GM18520 (cell line): ENCODE results near the gene PRUNE1.

ENCODE experiments used
- ATAC-seq: cut with Tn5 transposase; IDR thresholded peaks from one replicate; pipeline ENCODE4 v1.9.1; 2021; ENCODE audit not compliant: unreplicated experiment

The PRUNE1 gene

GRCh38 chr1:151008244-151009205, at the start of gene PRUNE1:
Gene PRUNE1, plus strand, starts transcription at chr1:151008449. Its CDS starts 184 bp downstream, at chr1:151008633.
- ATAC-seq: peak; percentile 64

- ATAC-seq: no peak
Observed at GRCh38 chr1:150960646-150961045, 47.6 kb upstream of the PRUNE1 start.

DNA sequence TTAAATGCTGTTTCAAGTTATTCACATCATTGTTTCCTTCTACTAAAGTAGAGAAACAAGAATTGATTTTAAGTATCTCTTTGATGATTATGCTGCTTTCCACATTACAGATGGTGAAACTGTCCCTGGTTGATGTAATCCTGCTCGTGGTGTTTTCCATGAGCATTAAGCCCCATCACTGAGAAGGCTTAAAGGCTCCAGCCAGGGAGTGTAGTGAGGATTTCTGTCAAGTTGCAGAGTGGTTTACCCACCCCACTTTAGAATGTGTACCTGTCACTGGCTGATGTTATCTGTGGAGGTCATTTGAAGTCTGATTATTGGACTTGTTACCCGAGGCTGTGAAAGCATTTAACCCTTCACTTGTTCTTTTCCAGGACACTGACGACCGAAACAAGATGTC, 46.5 kb upstream of the PRUNE1 start:
- no peak for ATAC-seq

GRCh38 chr1:150963321-150964163, 44.7 kb upstream of the PRUNE1 start:
- no peak for ATAC-seq

DNA sequence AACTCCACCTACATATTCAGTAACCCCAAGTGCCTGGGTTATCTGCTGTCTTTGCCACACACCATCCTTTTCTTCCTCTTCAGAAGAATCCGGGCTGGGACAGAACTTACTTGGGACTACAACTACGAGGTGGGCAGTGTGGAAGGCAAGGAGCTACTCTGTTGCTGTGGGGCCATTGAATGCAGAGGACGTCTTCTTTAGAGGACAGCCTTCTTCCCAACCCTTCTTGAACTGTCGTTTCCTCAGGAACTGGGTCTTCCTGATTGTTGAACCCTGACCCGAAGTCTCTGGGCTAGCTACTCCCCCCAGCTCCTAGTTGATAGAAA, 44.1 kb upstream of the PRUNE1 start:
- ATAC-seq: no peak

GRCh38 chr1:150965605-150966004, 42.6 kb upstream of the PRUNE1 start:
- ATAC-seq: no peak

- no peak for ATAC-seq
Observed at GRCh38 chr1:150966011-150966410, 42.2 kb upstream of the PRUNE1 start.

DNA sequence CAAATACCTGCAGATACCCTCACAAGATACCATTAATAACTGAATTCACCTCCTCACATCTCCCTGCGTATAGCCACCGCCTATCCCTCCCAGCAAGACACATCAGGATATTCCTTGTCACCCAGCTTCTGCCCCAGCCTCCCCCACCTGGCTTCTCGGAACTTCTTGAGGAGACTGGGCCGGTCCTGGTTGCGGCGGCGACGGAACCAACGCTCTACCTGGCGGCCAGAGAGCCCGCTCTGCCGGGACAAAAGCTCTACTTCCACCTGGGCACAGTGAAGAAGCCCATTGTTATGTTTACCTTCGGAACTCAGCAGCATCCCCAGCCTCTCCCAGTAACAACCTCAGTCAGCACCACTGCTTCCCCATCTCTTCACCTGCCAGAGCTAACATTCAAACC, 40.3 kb upstream of the PRUNE1 start:
- ATAC-seq: no peak

DNA sequence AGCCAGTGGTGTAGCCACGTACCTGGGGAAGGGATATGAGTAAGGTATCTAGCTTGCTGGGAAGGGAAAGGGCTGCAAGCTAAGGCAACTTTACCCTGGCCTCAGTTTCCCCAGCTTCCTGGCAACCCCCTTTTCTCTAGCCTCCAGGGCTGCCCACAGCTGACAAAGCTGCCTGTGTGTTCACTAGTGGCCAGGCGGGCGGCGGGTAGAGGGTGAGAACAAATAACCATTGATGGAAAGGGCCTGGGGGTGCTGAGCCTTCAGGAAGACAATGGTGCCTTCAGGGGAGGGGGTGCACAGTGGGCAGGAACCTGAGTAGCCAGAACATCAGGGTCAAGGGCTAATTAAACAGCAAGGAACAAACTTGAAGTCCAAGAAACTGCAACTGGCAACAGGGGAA, 39.8 kb upstream of the PRUNE1 start:
- ATAC-seq: no peak

- ATAC-seq: no peak
Observed at GRCh38 chr1:150969626-150970025, 38.6 kb upstream of the PRUNE1 start.

- ATAC-seq: no peak
Observed at GRCh38 chr1:150970808-150971582, 37.3 kb upstream of the PRUNE1 start.

DNA sequence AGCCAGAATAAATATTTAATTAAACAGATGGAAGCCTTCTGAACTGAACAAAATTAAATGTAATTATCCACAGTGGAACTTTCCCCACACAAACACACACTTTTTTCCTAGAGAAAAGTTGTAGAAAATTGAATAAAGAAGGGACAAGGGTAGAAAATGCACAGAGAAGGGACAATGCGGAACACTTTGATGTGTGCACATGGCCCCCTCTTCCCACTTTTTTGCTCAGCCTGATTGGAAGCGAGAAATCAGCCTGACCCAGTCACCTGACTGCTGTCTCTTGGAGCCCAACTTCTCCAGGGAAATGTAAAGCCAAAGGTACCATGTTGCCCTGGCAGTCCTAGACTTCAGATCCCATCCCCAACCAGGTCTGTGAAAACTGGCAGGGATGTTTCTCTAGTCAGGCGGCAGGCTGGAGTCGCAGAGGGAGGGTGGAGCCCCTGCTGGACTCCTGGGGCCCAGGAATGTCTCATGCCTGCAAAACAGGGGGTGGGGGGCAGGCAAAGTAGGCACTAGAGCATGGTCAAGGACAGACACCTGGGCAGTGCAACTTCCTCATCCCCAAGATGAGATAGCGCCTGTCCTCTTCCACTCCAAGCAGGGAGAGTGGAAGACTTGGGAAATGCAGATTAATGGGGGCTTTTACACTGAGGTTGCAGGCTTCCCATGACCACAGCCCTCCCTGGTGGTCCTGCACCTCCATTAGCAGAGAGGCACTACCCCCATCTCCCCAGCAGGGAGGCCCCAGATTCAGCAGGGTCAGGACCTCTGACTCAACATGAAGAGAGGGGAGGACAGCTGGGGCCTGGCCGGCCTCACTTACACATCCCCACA, 36.4 kb upstream of the PRUNE1 start:
- no peak for ATAC-seq

DNA sequence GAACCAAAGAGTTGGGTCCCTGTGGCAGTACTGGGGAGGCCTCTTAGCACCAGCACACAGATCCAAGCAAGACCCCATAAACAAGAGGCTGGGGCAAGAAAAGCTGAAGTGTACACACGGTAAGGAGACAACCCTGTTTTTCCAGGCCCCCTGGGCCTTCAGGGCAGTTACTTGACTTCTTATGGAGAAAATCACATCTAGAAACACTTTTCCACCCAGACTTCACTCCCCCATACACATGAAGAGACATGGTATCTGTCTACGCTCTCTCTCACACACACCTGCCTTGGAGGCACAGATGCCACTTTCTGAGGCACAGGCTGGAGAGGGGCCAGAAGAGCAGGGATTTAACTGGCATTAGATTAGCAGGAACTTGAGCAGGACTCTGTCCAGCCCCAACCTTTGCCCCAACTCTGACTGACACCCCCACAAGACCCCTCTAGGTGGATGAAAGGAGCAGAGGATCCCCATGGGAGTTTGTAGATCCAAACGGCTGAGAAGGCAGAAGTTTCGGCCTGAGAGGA, 35.8 kb upstream of the PRUNE1 start:
- ATAC-seq: no peak

- ATAC-seq: no peak
Observed at GRCh38 chr1:150973258-150973835, 34.9 kb upstream of the PRUNE1 start.

DNA sequence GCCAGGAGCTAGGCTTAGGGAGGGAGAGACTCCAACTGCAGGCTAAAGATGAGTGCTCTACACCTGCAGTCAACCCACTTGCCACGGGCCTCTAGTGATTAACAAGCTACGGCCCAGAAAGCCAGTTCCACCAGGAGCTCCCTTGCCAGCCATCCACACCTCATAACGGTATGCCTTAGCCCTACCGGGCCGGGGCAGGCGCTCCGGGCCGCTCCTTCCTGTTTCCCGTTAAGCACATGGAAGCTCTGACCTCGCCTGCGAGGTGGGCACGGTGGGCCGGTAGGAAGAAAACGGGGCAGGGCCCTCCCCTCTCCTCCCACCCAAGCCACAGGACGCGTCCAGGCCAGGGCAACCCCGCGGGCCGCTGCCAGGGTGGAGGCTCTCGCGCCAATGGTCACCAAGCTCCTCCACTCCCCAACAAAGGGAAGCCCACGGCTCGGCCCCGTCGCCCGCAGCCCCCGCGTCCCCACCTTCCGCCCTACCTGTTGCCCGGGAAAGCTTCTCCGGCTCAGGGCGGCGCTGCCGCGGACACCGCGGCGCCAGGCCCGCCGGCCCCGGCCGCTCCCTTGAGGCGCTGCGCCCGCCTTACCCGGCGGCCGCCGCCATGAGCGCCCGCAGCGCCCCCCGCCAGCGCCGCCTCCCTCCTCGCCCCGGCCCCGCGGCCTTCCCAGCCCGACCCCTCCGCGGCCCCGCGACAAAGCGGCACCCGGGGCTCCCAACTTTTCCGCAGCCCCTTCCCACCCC, 34.2 kb upstream of the PRUNE1 start:
- ATAC-seq: peak; percentile 17

- ATAC-seq: peak; percentile 44
Observed at GRCh38 chr1:150974580-150975478, 33.4 kb upstream of the PRUNE1 start, which contains the start of gene CERS2. Gene CERS2, minus strand, starts transcription at chr1:150974835. Its CDS starts 5,745 bp downstream, at chr1:150969090.

- ATAC-seq: no peak
Observed at GRCh38 chr1:150976401-150976821, 31.8 kb upstream of the PRUNE1 start.
